K562 (cell line): ENCODE measurements around the gene KRIT1. TPM values are rescaled to one million over a fixed set of nuclear protein-coding genes. Genes with fewer than 3 reads are reported as not detected.
A peak's percentile ranks its signal among the peaks of the same experiment; 100 is the strongest.

Experiments used
- ASH1L ChIP-seq: fragments of 450-650 bp; IDR thresholded peaks from 2 replicates; pipeline ENCODE4 v1.6.1; 2018; ENCODE audit warnings: borderline replicate concordance, mild to moderate bottlenecking, low read depth; ENCODE audit not compliant: partially characterized antibody
- ATF1 ChIP-seq, 2 experiments: fragments of 450-650 bp in 1 of 2; IDR thresholded peaks; 2 replicates each; pipeline ENCODE4 v1.6.1; 2016; ENCODE audit warnings: missing compliant biosample characterization in 1 of 2, missing genetic modification characterization in 1 of 2
- BACH1 ChIP-seq: fragments of 200-800 bp; sonication (Bioruptor generic); IDR thresholded peaks from 2 replicates; pipeline ENCODE4 v1.6.1; 2016; ENCODE audit warnings: missing genetic modification characterization, missing compliant biosample characterization
- DNMT1 ChIP-seq: fragments of 450-650 bp; IDR thresholded peaks from 2 replicates; pipeline ENCODE4 v1.6.1; 2016; ENCODE audit warnings: antibody characterized with exemption, mild to moderate bottlenecking
- FOXJ2 ChIP-seq: fragments of 200-800 bp; sonication (Bioruptor generic); IDR thresholded peaks from 2 replicates; pipeline ENCODE4 v1.6.1; 2016; ENCODE audit warnings: missing genetic modification characterization, missing compliant biosample characterization
- HEY1 ChIP-seq: fragments of 250-450 bp; sonication (Bioruptor Pico); IDR thresholded peaks from 2 replicates; pipeline ENCODE4 v1.5.0; 2020; ENCODE audit warnings: mild to moderate bottlenecking, moderate library complexity, borderline replicate concordance
- HIVEP1 ChIP-seq: fragments of 250-450 bp; sonication (Bioruptor Pico); IDR thresholded peaks from 2 replicates; pipeline ENCODE4 v1.4.0; 2020; ENCODE audit warnings: mild to moderate bottlenecking
- KLF6 ChIP-seq: fragments of 250-450 bp; sonication (Bioruptor Pico); IDR thresholded peaks from 2 replicates; pipeline ENCODE4 v1.4.0; 2020; ENCODE audit warnings: mild to moderate bottlenecking, moderate library complexity, borderline replicate concordance
- MYC ChIP-seq, 2 experiments: fragments of 250-450 bp in 1 of 2; sonication (Bioruptor Pico) in 1 of 2; IDR thresholded peaks; 2 replicates each; pipeline versions ENCODE4 v1.5.1 to v1.6.1; 2012 to 2021; ENCODE audit warnings: low read depth in 2 of 2, borderline replicate concordance in 1 of 2, improper control_type of control experiment in 1 of 2, low read length in 1 of 2, mild to moderate bottlenecking in 1 of 2, moderate library complexity in 1 of 2
- PHB2 ChIP-seq: fragments of 450-650 bp; IDR thresholded peaks from 2 replicates; pipeline ENCODE4 v1.6.1; 2017; ENCODE audit warnings: low read depth
- PHTF2 ChIP-seq: fragments of 250-450 bp; sonication (Bioruptor Pico); IDR thresholded peaks from 2 replicates; pipeline ENCODE4 v1.5.0; 2021; ENCODE audit warnings: mild to moderate bottlenecking
- POLR2H ChIP-seq: IDR thresholded peaks from 2 replicates; pipeline ENCODE4 v1.6.1; 2016; ENCODE audit warnings: missing genetic modification characterization, low read depth, mild to moderate bottlenecking, control low read depth, missing compliant biosample characterization, moderate library complexity
- SREBF2 ChIP-seq: sonication (generic); formaldehyde crosslinking; IDR thresholded peaks from 2 replicates; pipeline ENCODE4 v1.4.0; 2020; ENCODE audit warnings: mild to moderate bottlenecking, missing genetic modification reagents
- TCF7 ChIP-seq: sonication (generic); IDR thresholded peaks from 2 replicates; pipeline ENCODE4 v1.6.1; 2016; ENCODE audit warnings: antibody characterized with exemption, borderline replicate concordance
- TEAD4 ChIP-seq, 2 experiments: sonication (generic) in 1 of 2; formaldehyde crosslinking in 1 of 2; IDR thresholded peaks; 2 replicates each; pipeline versions ENCODE4 v1.6.1 to v1.8.0; 2012 to 2022; ENCODE audit warnings: borderline replicate concordance in 1 of 2, inconsistent platforms in 1 of 2, low read length in 1 of 2, mild to moderate bottlenecking in 1 of 2, missing genetic modification reagents in 1 of 2
- ZC3H4 ChIP-seq: sonication (generic); formaldehyde crosslinking; IDR thresholded peaks from 2 replicates; pipeline ENCODE4 v1.9.0; 2021; ENCODE audit warnings: missing genetic modification reagents, borderline replicate concordance
- ZNF217 ChIP-seq: sonication (generic); formaldehyde crosslinking; IDR thresholded peaks from 2 replicates; pipeline ENCODE4 v1.8.0; 2022; ENCODE audit warnings: mild to moderate bottlenecking, missing genetic modification reagents
- polyA plus RNA-seq, 8 experiments: library from polyadenylated mRNA; depleted of rRNA in 4 of 8; stranded (reverse) in 5 of 8; unstranded in 3 of 8; fragments of >200 nt; fragmentation: Nextera tagmentation in 2 of 8; fragmentation: Illumina TruSeq in 1 of 8; extraction: Ambion mirVana in 2 of 8; extraction: Trizol in 1 of 8; gene quantifications; 2 replicates each; pipeline versions ENCODE4 v1.2.1 to v1.2.3, GENCODE V29; 2011 to 2014; ENCODE audit warnings: inconsistent platforms in 1 of 8, missing spikeins in 1 of 8
- total RNA-seq, 7 experiments: library from RNA; depleted of rRNA in 6 of 7; stranded (reverse); fragments of >200 nt in 6 of 7; fragmentation: Illumina TruSeq in 2 of 7; extraction: Trizol in 2 of 7; gene quantifications; 2 replicates each; pipeline versions ENCODE4 v1.2.1 to v1.2.3, GENCODE V29; 2011 to 2021; ENCODE audit warnings: low replicate concordance in 1 of 7
- TF ChIP-seq, protein P1 (sequence below), 2 experiments: IDR thresholded peaks in 1 of 2; conservative IDR thresholded peaks in 1 of 2; 2 replicates each; pipeline ENCODE4 v1.6.1; 2016; ENCODE audit warnings: low read depth in 2 of 2, mild to moderate bottlenecking in 1 of 2, missing compliant biosample characterization in 1 of 2, missing genetic modification characterization in 1 of 2, moderate library complexity in 1 of 2
- TF ChIP-seq, protein P2 (sequence below): fragments of 250-450 bp; sonication (Bioruptor Pico); IDR thresholded peaks from 2 replicates; pipeline ENCODE4 v1.8.0; 2021; ENCODE audit warnings: moderate library complexity, mild to moderate bottlenecking, inconsistent platforms
- TF ChIP-seq, protein P3 (sequence below): fragments of 450-650 bp; IDR thresholded peaks from 2 replicates; pipeline ENCODE4 v1.6.1; 2017; ENCODE audit warnings: mild to moderate bottlenecking, moderate library complexity
- TF ChIP-seq, protein P4 (sequence below): fragments of 450-650 bp; IDR thresholded peaks from 2 replicates; pipeline ENCODE4 v1.6.1; 2016; ENCODE audit warnings: missing biosample characterization, missing genetic modification characterization

Gene KRIT1
- total and polyA plus RNA-seq, 9 of the 15 experiments (the other 6 are each of a cell fraction or from before 2014, with no cell fraction given): 21.5 to 81.4 (median 55.9) TPM

DNA sequence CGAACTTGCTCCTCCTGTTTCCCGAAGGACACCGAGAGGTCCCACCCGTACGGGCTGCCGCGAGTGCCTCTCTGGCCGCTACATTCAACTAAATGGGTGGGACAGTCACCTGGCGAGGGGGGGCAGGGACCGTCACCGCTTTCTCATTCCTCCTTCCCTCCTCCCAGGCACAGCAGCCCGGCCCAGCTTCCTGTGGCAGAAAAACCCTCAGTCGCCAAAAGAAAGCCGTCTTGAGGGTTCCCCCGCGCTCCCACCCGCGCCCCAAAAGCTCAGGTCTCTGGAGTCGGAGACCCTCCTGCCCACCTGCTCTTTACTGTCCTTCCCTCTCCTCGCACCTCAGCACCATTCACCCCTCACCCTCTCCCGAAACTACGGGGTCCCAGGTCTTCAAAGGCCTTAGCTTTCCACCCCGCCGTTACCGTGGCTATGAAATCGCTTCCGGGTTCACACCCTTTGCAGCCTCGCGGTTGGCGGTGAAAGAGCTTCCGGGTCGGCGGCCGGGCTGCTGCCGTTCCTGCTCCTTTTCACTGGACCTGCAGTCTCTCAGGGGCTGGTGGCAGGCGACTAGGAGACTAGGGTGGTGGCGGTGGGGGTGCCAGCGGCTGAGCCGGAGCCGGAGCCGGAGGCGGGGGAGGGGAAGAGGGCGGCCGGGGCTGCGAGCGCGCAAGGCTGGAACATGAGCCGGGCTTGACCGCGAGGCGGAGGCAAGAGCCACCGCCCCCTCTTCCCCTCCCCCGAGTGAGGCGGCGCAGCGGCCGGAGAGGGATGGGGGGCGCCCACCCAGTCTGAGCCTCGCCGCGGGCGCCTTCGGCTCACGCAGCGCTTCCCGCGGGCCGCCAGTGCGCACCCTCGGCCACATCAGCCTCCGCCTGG lies at the start of gene KRIT1, which contains the start of gene ANKIB1 (continued):
- TF ChIP-seq SREBF2 (no peak), FOXJ2 (tag) (no peak), ZC3H4 (CRISPR knock-in tag) (no peak), ZNF217 (CRISPR knock-in tag) (no peak), POLR2H (peak; percentile 68; the same call in 1 of the 2 replicates), KLF6 (CRISPR knock-in tag) (no peak; the same call in 1 of the 2 replicates), HEY1 (CRISPR knock-in tag) (no peak), ASH1L (peak; percentile 76), TEAD4 (IDR thresholded peaks at IDR 0.05; ENCODE audit: low read length) (peak; percentile 13; the same call in 1 of the 2 replicates), TEAD4 (CRISPR knock-in tag; IDR thresholded peaks at IDR 0.05; ENCODE audit: borderline replicate concordance) (no peak), DNMT1 (no peak), MYC (IDR thresholded peaks at IDR 0.05; ENCODE audit: low read depth, low read length) (peak; percentile 94), MYC (CRISPR knock-in tag; IDR thresholded peaks at IDR 0.05; ENCODE audit: borderline replicate concordance, low read depth) (peak; percentile 67; the same call in 1 of the 2 replicates), ATF1 (CRISPR knock-in tag; IDR thresholded peaks at IDR 0.05) (no peak), ATF1 (tag; IDR thresholded peaks at IDR 0.05) (peak; percentile 67), HIVEP1 (no peak), TCF7 (peak; percentile 26; the same call in 1 of the 2 replicates), BACH1 (tag) (no peak), PHTF2 (CRISPR knock-in tag) (no peak), PHB2 (0 out of 2 replicates have a peak, but pooled peaks have one; percentile 27)
- TF ChIP-seq, protein P1, sequence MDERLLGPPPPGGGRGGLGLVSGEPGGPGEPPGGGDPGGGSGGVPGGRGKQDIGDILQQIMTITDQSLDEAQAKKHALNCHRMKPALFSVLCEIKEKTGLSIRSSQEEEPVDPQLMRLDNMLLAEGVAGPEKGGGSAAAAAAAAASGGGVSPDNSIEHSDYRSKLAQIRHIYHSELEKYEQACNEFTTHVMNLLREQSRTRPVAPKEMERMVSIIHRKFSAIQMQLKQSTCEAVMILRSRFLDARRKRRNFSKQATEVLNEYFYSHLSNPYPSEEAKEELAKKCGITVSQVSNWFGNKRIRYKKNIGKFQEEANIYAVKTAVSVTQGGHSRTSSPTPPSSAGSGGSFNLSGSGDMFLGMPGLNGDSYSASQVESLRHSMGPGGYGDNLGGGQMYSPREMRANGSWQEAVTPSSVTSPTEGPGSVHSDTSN (CRISPR knock-in tag; IDR thresholded peaks at IDR 0.05; ENCODE audit: low read depth): no peak
- TF ChIP-seq, protein P1 (tag; conservative IDR thresholded peaks at IDR 0.05; ENCODE audit: low read depth): no peak
- TF ChIP-seq, protein P2, sequence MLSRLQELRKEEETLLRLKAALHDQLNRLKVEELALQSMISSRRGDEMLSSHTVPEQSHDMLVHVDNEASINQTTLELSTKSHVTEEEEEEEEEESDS (CRISPR knock-in tag): no peak
- TF ChIP-seq, protein P3, sequence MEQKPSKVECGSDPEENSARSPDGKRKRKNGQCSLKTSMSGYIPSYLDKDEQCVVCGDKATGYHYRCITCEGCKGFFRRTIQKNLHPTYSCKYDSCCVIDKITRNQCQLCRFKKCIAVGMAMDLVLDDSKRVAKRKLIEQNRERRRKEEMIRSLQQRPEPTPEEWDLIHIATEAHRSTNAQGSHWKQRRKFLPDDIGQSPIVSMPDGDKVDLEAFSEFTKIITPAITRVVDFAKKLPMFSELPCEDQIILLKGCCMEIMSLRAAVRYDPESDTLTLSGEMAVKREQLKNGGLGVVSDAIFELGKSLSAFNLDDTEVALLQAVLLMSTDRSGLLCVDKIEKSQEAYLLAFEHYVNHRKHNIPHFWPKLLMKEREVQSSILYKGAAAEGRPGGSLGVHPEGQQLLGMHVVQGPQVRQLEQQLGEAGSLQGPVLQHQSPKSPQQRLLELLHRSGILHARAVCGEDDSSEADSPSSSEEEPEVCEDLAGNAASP: no peak
- TF ChIP-seq, protein P4, sequence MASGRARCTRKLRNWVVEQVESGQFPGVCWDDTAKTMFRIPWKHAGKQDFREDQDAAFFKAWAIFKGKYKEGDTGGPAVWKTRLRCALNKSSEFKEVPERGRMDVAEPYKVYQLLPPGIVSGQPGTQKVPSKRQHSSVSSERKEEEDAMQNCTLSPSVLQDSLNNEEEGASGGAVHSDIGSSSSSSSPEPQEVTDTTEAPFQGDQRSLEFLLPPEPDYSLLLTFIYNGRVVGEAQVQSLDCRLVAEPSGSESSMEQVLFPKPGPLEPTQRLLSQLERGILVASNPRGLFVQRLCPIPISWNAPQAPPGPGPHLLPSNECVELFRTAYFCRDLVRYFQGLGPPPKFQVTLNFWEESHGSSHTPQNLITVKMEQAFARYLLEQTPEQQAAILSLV (tag): no peak
